Stimulated activated CD4-positive, alpha-beta T cell treated with anti-CD3 and anti-CD28 coated beads, Interleukin-2, amount 100 ng/mL, for 24 hours (primary cell): ENCODE measurements around the gene EIF3F.

Experiments
- DNase-seq, 2 donors: peaks; one replicate each; pipeline ENCODE4 v3.0.0-alpha.2; 2020

Gene EIF3F

DNA sequence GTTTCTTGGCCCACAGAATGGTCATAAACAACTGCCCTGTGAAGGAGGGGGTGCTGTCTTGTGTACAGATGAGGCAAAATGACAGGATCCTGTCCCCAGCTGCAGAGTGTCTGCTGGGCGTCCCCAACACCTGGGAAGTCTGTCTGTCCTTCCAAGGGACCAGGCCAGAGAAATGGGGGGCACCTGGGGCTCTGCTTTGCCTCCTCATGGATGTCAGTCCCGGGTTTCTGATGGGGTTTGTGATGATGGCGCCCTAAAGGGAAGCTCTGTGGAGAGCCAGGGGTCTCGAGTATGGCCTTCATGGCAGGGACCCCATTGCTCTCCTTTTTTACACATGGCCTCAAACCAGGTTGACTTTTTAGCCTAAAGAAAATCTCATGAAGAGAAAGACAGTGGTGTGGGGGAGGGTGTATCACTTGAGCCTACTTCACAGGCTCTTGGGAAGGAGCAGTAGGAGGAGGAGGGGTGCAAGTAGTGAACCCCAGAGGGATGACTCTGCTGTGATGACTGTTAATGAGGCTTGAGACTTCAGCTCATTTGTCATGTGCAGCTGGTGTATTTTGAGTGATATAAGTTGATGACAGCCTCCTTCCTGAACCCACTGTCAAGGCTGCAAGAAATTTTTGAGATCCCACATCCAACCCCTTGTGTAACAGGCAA is 53.3 kb downstream of the EIF3F start:
- peak in 1 of 2 donors; percentile 13 for DNase-seq

DNA sequence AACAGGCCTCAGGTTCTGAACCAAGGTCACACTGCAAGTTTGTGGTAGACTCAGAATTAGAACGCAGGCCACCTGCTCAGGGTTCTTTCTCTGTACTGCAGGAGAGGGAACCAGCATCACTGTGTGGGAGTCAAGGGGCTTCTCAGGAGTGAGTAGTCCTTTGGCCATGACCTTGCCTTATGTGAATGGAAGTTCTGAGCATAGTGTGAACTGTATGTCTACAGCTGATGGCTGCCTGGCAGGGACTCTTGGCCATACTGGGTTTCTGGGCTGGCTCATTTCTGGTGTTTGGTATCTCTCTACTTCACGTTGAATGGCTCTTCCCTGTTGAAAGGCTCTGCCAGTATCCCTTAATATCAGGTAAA is 53.8 kb downstream of the EIF3F start:
- DNase-seq: peak in 1 of 2 donors; percentile 6

DNA sequence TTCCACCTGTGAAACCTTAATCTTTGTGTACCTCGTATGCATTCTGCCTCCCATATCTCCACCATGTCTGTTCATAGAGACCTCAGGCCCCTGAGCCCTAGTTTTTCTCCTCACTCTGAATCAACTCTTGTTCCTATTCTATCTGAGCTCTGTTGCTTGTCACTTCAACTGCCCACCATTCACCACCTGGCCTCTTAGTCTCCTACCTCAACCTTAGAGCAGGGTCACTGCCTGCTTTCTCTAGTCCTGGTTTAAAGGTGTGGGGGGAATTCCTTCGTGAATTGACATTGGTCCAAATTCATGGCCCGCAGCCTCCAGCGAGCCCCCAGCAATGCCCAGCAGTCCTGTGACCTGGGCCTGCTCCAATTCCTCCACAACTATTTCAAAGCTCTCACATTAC is 54.4 kb downstream of the EIF3F start:
- DNase-seq: no peak

DNA sequence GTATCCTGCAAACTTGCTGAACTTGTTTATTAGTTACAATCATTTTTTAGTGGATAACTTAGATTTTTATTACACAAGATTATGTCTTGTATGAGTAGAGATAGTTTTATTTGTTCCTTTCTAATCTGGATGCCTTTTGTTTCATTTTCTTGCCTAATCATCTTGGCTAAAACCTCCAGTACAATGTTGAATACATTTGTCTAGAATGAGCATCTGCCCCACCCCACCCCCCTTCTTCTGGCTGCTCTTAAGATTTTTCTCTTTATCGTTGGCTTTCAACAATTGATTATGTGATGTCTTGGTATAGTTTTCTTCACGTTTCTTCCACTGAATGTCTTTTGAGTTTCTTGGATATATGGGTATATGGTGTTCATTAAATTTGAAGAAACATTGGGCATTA is 56.6 kb downstream of the EIF3F start:
- DNase-seq: no peak

- no peak for DNase-seq
These were observed 58.7 kb downstream of the EIF3F start for GRCh38 chr11:8045839-8046238.

- peak in 1 of 2 donors; percentile 11 for DNase-seq
These were observed 60.2 kb downstream of the EIF3F start for GRCh38 chr11:8047382-8047781.

- no peak for DNase-seq
These were observed 61.9 kb downstream of the EIF3F start for GRCh38 chr11:8049084-8049483.
